Ectodermal cell (in vitro differentiated cells): ENCODE data around the gene CFAP100.

ENCODE experiments used
- H3K27ac ChIP-seq: 2 replicates; pipeline ENCODE4 v1.7.0; 2013; ENCODE audit warnings: mild to moderate bottlenecking, low read depth, low read length; ENCODE audit not compliant: insufficient read depth, poor library complexity, severe bottlenecking
- H3K27me3 ChIP-seq: 2 replicates; pipeline ENCODE4 v1.7.0; 2013; ENCODE audit warnings: mild to moderate bottlenecking, low read length; ENCODE audit not compliant: insufficient read depth, control insufficient read depth, poor library complexity, severe bottlenecking
- H3K36me3 ChIP-seq: one replicate; pipeline ENCODE4 v1.7.0; 2013; ENCODE audit warnings: low read length; ENCODE audit not compliant: control insufficient read depth, insufficient read depth
- H3K4me1 ChIP-seq: one replicate; pipeline ENCODE4 v1.7.0; 2013; ENCODE audit warnings: low read length; ENCODE audit not compliant: control insufficient read depth, insufficient read depth
- H3K4me3 ChIP-seq: 2 replicates; pipeline ENCODE4 v1.7.0; 2013; ENCODE audit warnings: low read depth, low read length, control low read depth; ENCODE audit not compliant: insufficient read depth
- H3K9me3 ChIP-seq: 2 replicates; pipeline ENCODE4 v1.7.0; 2013; ENCODE audit warnings: mild to moderate bottlenecking, low read length, moderate library complexity; ENCODE audit not compliant: control insufficient read depth
- WGBS, 2 experiments: methylation state at CpG; one replicate each; pipeline ENCODE4 v1.1.7; 2013; ENCODE audit warnings: missing lambda C conversion rate in 2 of 2; 5-methylcytosine and 5-hydroxymethylcytosine counted together

The CFAP100 gene

DNA sequence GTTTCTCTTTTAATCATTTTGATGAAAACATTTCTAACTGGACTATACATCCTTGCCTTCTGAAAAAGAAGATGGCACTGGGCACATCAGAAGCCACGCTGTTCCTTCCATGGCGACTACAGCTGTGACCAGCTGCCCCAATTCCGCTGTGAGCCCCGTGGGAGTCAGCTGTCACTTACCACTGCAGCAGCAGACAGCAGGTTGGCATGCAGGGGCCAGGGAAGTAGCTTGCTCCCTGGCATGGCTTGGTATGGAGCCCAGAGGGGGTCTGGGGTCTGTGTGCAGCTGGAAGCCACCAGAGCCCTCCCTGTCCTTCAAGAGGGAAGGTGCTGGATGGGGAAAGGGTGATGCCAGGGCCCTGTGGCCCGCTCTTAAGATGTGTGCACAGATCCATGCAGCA, 85.5 kb downstream of the CFAP100 start:
- H3K4me3 ChIP-seq = no peak overlapping the region
- H3K27ac ChIP-seq = no peak overlapping the region
- H3K9me3 ChIP-seq = no peaks in the 10 kb centered on the region
- no peaks in the 10 kb centered on the region for H3K36me3 ChIP-seq
- WGBS, 2 experiments = 91 to 92% methylated on average over 5 of the region's 5 CpGs
- H3K4me1 ChIP-seq = no peaks in the 10 kb centered on the region
- H3K27me3 ChIP-seq = no peaks in the 10 kb centered on the region

DNA sequence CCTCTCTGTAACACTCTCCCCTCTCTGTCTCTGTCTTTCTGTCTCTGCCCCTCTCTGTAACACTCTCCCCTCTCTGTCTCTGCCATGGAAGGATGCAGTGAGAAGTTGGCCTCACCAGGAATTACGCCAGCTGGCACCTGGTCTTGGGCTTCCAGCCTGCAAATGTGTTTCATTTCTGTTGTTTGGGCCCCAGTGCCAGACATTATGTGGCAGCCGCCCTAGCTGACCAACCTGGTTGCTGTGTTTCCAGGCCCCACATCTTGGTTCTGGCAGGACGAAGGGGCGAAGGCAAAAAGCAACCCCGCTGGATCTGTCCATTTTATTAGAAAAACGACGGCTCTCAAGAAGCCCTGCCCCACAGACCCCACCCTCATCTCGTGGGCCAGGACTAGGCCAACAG, 86.2 kb downstream of the CFAP100 start:
- no peak overlapping the region for H3K27ac ChIP-seq

GRCh38 chr3:126481808-126482502, 87.2 kb downstream of the CFAP100 start:
- no peak overlapping the region for H3K4me3 ChIP-seq
- H3K27me3 ChIP-seq = no peaks in the 10 kb centered on the region
- H3K4me1 ChIP-seq = no peaks in the 10 kb centered on the region
- H3K27ac ChIP-seq = no peak overlapping the region
- WGBS, 2 experiments = 91 to 95% methylated on average over 16 of the region's 16 CpGs
- no peaks in the 10 kb centered on the region for H3K9me3 ChIP-seq
- no peaks in the 10 kb centered on the region for H3K36me3 ChIP-seq

More for the DNA sequence above, 86.2 kb downstream of the CFAP100 start:
- H3K9me3 ChIP-seq = no peaks in the 10 kb centered on the region
- H3K27me3 ChIP-seq = no peaks in the 10 kb centered on the region
- no peaks in the 10 kb centered on the region for H3K4me1 ChIP-seq
- H3K36me3 ChIP-seq = no peaks in the 10 kb centered on the region
- no peak overlapping the region for H3K4me3 ChIP-seq
- WGBS, 2 experiments = 90 to 94% methylated on average over 8 of the region's 8 CpGs

DNA sequence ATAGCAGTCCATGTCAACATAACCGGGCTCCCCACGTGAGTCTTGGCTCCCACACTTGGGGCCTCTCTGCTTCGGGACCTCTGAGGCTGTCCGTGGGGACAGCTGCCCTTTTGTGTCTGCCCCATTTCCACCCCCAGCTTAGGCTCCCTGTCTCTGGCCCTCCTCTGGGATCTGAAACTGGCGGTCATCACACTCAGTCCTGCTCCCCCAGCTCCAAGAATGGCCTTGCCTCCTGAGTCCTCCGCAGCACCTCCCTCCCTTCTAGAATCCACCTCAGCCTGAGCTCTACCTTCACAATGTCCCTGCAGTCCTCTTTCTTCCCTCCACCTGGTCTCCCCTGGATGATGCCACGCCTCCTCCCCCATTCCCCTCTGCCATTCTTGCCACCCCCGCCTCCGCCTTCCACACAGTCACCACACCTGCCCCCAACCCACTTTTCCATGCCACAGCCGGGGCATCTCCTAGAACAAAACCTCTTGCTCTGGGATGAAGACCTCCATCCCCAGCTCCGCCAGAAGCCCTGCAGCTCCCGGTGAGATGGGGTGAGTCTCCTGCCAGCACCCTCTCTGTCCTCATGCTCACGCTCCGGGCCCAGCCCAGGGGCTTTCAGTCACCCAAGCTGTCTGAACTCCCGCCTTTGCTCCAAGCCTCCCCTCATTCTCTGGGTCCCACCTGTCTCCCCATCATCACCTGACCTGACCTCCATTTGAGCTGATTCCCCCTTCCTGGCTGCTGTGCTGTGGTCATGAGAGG, 88.0 kb downstream of the CFAP100 start:
- no peaks in the 10 kb centered on the region for H3K9me3 ChIP-seq
- H3K27me3 ChIP-seq = no peaks in the 10 kb centered on the region
- H3K27ac ChIP-seq = no peak overlapping the region
- no peaks in the 10 kb centered on the region for H3K4me1 ChIP-seq
- WGBS, 2 experiments = 84 to 87% methylated on average over 15 of the region's 15 CpGs
- H3K36me3 ChIP-seq = no peaks in the 10 kb centered on the region
- H3K4me3 ChIP-seq = no peak overlapping the region

DNA sequence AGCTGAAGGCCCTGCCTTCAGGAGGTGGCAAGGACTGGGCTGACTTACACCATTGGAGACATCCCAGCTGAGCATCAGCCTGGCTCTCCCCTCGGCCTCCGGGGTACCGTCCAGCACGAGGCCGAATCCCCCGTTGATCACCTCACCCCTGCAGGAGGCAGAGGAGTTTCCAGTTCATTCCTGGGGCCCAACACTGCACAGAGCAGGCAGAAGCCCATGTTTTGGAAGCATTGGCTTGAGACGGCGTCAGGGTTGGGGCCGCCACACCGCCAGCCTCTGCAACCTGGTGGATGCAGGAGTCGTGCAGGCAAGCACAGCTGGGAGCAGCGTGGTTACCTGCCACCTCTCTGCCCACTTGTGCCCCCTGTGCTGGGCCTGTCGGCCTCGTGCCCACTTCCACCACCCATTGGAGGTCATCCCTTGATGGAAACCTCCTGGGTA, 88.6 kb downstream of the CFAP100 start:
- no peaks in the 10 kb centered on the region for H3K9me3 ChIP-seq
- 93% methylated on average over 14 of the region's 14 CpGs for WGBS, 2 experiments
- no peaks in the 10 kb centered on the region for H3K27me3 ChIP-seq
- no peak overlapping the region for H3K4me3 ChIP-seq
- no peak overlapping the region for H3K27ac ChIP-seq
- no peaks in the 10 kb centered on the region for H3K36me3 ChIP-seq
- no peaks in the 10 kb centered on the region for H3K4me1 ChIP-seq

DNA sequence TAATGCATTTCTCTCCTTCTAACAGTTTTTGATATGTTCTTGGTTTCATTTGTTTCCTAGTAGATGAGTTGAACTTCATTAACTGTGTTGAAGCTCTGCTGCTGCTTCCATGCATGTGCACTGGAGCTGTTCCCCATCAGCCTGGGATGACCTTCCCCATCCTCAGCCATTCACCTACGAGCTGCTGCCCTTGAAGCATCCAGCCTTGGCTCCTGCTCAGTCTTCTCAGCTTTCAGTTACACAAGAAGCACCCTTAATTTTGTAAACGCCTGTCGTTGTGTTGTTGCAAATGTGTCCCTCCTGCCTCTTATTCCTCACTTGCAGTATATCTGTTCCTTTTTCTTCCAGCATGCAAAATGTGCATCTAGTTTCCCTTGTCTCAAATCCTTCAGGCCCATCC, 89.4 kb downstream of the CFAP100 start:
- WGBS, 2 experiments = 87 to 88% methylated on average over 3 of the region's 3 CpGs
- Histone ChIP-seq H3K36me3 (no peaks in the 10 kb centered on the region), H3K9me3 (no peaks in the 10 kb centered on the region), H3K4me3 (no peak overlapping the region), H3K27me3 (no peaks in the 10 kb centered on the region), H3K4me1 (no peaks in the 10 kb centered on the region), H3K27ac (no peak overlapping the region)

- no peak overlapping the region for H3K27ac ChIP-seq
- H3K9me3 ChIP-seq = no peaks in the 10 kb centered on the region
- H3K36me3 ChIP-seq = no peaks in the 10 kb centered on the region
- H3K4me3 ChIP-seq = no peak overlapping the region
- no peaks in the 10 kb centered on the region for H3K27me3 ChIP-seq
- WGBS, 2 experiments = 76 to 82% methylated on average over 3 of the region's 3 CpGs
- H3K4me1 ChIP-seq = no peaks in the 10 kb centered on the region
Measured at GRCh38 chr3:126484662-126485061, 90.0 kb downstream of the CFAP100 start.

DNA sequence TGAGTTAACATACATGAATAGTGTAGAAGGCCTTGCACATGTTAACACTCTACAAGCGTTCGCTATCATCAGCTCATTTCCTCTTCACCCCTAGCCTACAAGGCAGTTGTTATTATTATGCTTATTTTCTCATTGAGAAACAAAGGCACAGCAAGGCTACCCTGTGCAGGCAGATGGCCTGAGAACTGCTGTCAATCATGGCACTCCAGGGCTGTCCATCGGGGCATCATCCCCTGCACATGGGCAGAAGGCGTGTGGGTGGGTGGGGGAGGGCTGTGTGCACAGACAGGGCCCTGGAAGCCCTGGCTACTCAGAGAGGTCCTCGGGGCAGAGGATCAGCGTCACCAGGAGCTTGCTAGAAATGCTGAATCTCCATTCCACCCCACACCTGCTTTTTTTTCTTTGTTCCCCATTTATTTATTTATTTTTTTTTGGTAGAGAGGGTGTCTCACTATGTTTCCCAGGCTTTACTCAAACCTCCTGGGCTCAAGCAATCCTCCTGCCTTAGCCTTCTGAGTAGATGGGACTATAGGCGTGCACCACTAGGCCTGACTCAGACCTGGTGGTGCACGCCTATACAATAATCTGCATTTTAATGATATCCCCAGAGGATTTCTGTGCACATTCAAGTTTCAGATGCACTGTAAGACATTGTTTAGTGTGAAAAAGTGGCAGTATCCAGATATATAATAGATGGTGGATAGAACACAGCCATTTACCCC, 90.6 kb downstream of the CFAP100 start:
- Histone ChIP-seq H3K9me3 (no peaks in the 10 kb centered on the region), H3K36me3 (no peaks in the 10 kb centered on the region), H3K4me3 (no peak overlapping the region), H3K27ac (no peak overlapping the region), H3K27me3 (no peaks in the 10 kb centered on the region), H3K4me1 (peaks cover 4% of the 10 kb centered on the region)
- 52% methylated on average over 8 of the region's 8 CpGs for WGBS, 2 experiments

DNA sequence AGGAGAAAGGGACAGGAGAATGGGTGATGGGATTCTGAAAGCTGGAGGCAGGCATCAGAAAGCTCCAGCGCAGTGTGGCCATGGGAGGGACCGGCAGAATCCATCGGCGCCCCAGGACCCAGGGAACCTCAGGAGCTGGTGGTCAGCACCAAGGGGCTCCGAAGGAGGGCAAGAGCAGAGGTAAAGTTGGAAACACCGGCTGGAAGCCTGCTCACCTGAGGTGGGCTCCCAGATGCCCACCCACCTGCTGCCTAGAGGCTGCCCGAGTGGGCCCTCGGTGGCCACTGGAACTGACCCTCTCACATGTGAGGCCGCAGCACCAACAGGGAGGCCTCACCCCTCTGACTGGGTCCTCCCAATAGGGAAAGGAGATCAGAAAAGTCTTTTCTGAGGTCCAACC, 91.2 kb downstream of the CFAP100 start:
- Histone ChIP-seq H3K4me1 (peaks cover 4% of the 10 kb centered on the region), H3K36me3 (no peaks in the 10 kb centered on the region), H3K9me3 (no peaks in the 10 kb centered on the region), H3K27ac (no peak overlapping the region), H3K4me3 (no peak overlapping the region), H3K27me3 (no peaks in the 10 kb centered on the region)
- WGBS, 2 experiments = 94 to 95% methylated on average over 9 of the region's 9 CpGs
